Neural cell (in vitro differentiated cells): ENCODE data around the gene TRIM2.

ENCODE experiments used
- MXI1 ChIP-seq: fragments of 450-650 bp; conservative IDR thresholded peaks from 2 replicates; pipeline ENCODE4 v1.6.1; 2014; ENCODE audit warnings: antibody characterized with exemption, mild to moderate bottlenecking; ENCODE audit not compliant: poor library complexity, severe bottlenecking
- POLR2AphosphoS5 ChIP-seq: IDR thresholded peaks from 2 replicates; pipeline ENCODE4 v1.6.1; 2012
- SMC3 ChIP-seq: fragments of 450-650 bp; conservative IDR thresholded peaks from 2 replicates; pipeline ENCODE4 v1.6.1; 2014; ENCODE audit warnings: antibody characterized with exemption, mild to moderate bottlenecking, moderate library complexity; ENCODE audit not compliant: poor library complexity
- TF ChIP-seq, protein P1 (sequence below): fragments of 450-650 bp; IDR thresholded peaks from 2 replicates; pipeline ENCODE4 v1.5.1; 2014; ENCODE audit warnings: antibody characterized with exemption, mild to moderate bottlenecking, moderate library complexity; ENCODE audit not compliant: poor library complexity, severe bottlenecking
- TF ChIP-seq, protein P2 (sequence below): IDR thresholded peaks from 2 replicates; pipeline ENCODE4 v1.6.1; 2012; ENCODE audit warnings: borderline replicate concordance

DNA sequence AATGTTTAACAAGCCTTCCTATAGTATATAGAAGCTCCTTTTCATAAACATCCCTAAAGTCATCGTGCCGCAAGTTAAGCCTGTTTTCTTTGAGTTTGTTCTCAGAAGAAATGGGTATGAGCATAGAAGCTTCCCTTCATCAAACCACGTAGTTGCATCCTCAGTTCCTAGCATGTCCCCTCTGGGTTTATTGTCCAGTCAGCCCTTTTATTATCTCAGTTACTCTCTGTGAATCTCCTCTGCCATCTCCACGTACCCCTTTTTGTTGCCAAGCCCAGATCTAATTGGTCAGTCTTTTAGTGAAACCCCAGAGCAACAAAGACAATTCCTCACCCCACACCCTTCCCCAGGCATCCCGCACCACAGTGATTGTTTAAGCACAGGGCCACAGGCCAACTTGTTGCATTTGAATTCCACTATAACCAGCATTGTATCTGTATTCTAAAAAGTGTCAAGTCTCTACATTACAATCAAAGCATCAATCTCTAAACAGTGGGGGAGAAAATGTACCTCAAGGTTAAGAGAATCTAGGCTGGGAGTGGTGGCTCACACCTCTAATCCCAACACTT is 12.4 kb upstream of the TRIM2 start:
- TF ChIP-seq, protein P1, sequence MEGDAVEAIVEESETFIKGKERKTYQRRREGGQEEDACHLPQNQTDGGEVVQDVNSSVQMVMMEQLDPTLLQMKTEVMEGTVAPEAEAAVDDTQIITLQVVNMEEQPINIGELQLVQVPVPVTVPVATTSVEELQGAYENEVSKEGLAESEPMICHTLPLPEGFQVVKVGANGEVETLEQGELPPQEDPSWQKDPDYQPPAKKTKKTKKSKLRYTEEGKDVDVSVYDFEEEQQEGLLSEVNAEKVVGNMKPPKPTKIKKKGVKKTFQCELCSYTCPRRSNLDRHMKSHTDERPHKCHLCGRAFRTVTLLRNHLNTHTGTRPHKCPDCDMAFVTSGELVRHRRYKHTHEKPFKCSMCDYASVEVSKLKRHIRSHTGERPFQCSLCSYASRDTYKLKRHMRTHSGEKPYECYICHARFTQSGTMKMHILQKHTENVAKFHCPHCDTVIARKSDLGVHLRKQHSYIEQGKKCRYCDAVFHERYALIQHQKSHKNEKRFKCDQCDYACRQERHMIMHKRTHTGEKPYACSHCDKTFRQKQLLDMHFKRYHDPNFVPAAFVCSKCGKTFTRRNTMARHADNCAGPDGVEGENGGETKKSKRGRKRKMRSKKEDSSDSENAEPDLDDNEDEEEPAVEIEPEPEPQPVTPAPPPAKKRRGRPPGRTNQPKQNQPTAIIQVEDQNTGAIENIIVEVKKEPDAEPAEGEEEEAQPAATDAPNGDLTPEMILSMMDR: no peak
- TF ChIP-seq MXI1: no peak
- TF ChIP-seq, protein P2, sequence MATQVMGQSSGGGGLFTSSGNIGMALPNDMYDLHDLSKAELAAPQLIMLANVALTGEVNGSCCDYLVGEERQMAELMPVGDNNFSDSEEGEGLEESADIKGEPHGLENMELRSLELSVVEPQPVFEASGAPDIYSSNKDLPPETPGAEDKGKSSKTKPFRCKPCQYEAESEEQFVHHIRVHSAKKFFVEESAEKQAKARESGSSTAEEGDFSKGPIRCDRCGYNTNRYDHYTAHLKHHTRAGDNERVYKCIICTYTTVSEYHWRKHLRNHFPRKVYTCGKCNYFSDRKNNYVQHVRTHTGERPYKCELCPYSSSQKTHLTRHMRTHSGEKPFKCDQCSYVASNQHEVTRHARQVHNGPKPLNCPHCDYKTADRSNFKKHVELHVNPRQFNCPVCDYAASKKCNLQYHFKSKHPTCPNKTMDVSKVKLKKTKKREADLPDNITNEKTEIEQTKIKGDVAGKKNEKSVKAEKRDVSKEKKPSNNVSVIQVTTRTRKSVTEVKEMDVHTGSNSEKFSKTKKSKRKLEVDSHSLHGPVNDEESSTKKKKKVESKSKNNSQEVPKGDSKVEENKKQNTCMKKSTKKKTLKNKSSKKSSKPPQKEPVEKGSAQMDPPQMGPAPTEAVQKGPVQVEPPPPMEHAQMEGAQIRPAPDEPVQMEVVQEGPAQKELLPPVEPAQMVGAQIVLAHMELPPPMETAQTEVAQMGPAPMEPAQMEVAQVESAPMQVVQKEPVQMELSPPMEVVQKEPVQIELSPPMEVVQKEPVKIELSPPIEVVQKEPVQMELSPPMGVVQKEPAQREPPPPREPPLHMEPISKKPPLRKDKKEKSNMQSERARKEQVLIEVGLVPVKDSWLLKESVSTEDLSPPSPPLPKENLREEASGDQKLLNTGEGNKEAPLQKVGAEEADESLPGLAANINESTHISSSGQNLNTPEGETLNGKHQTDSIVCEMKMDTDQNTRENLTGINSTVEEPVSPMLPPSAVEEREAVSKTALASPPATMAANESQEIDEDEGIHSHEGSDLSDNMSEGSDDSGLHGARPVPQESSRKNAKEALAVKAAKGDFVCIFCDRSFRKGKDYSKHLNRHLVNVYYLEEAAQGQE: no peak
- no peak for TF ChIP-seq SMC3
- no peak for TF ChIP-seq POLR2AphosphoS5
